Skeletal muscle satellite cell (primary cell): Measurements from ENCODE around the gene EML1.

Experiments
- H3K27me3 ChIP-seq: 2 replicates; pipeline ENCODE4 v1.7.0; 2013; ENCODE audit warnings: low read length; ENCODE audit not compliant: control insufficient read depth, insufficient read depth
- H3K36me3 ChIP-seq: 2 replicates; pipeline ENCODE4 v1.7.0; 2013; ENCODE audit warnings: mild to moderate bottlenecking, control low read depth, low read length; ENCODE audit not compliant: insufficient read depth
- H3K4me1 ChIP-seq: 2 replicates; pipeline ENCODE4 v1.7.0; 2013; ENCODE audit warnings: low read length; ENCODE audit not compliant: control insufficient read depth, insufficient read depth
- H3K4me2 ChIP-seq: 2 replicates; pipeline ENCODE4 v1.7.0; 2013; ENCODE audit warnings: mild to moderate bottlenecking, low read length
- H3K4me3 ChIP-seq: 2 replicates; pipeline ENCODE4 v1.7.0; 2013; ENCODE audit warnings: low read length
- H3K9ac ChIP-seq: 2 replicates; pipeline ENCODE4 v1.7.0; 2013; ENCODE audit warnings: mild to moderate bottlenecking, low read depth, low read length, moderate library complexity
- H3K9me3 ChIP-seq: replicated peaks from 2 replicates; pipeline ENCODE4 v1.7.0; 2013; ENCODE audit warnings: mild to moderate bottlenecking, control low read depth, low read length

The EML1 gene

DNA sequence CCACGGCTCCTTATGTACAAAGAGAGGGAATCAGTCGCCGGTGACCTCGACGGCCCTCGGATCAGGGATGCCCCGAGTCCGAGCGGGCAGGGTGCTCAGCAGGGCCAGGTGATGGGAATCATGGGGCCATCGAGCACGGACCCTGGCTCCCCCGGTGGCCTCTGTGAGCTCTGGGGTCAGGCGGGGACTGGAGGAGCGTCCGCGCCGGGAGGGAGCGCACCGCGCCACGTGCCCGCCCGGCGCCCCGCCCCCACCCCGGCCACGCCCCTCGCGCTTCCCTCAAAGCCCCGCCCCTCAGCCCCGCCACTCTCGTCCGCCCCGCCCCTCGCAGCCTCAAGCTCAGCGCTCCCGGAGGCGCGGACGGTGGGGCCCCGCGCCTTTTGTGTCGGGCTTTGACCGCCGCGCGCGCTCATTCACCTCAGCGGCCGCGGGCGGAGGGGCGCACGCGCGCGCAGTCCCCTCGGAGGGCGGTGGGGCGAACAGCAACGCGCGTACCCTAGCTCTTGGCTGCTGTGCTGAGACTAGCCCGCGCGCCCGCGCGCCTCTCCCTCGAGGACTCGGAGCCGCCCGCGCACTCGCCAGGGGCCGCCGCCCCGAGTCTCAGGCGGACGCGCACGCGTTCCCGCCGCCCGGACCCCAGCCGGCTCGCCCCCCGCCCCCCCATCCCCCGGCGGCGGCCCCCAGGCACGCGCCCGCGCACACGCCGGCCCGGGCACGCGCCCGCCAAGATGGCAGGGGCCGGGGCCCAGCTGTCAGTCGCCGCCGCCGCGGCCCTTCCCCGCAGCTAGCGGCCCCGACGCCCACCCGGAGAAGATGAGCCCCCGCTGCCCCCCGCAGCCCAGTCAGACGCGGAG lies 178.1 kb downstream of the EML1 start:
- no peaks in the 10 kb centered on the region for H3K36me3 ChIP-seq
- H3K9me3 ChIP-seq, result no peaks in the 10 kb centered on the region
- no peaks in the 10 kb centered on the region for H3K27me3 ChIP-seq
- H3K4me1 ChIP-seq, result peaks cover 28% of the 10 kb centered on the region
- peak overlapping the region; percentile 83 for H3K4me3 ChIP-seq
- peak overlapping the region; percentile 81 for H3K4me2 ChIP-seq
- peak overlapping the region; percentile 75 for H3K9ac ChIP-seq

DNA sequence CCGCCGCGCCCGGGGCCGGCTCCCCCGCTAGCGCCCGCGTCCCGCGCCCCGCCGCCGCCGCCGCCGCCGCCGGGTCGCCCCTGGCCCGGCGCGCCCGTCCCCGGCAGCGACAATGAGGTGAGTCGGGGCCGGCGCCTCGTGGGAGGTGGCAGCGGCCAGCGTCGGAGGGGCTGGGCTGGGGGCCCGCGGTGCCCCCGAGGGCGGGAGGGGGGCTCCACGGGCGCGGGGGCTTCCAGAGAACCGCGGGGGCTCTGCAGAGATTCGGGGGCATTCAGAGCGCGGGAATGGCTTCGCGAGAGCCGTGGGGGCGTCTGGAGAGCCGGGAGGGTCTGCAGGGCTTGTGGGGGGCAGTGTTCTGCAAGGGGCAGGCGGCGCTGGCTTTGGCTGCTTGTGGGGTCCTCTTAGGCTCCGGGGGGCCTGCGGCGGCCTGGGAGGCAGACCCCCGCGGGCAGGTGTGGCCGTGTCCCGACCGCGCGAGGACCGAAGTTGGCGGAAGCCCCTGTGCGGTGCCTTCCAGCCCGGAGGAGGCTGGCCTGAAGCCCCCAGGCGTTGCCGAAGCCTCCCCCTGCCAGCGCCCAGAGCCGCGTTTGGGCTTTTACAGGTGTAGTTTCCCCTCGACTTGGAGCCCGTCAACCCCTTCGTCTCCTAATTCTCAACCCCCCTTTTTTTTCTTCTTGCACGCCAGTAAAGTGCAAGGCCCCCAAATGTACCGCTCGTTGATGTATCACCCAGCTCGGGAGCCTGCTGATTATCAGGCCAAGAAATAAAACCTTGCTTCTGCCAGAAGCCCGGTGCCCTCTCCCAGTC lies 178.9 kb downstream of the EML1 start:
- H3K9ac ChIP-seq, result peak overlapping the region; percentile 75
- no peaks in the 10 kb centered on the region for H3K36me3 ChIP-seq
- H3K27me3 ChIP-seq, result no peaks in the 10 kb centered on the region
- peak overlapping the region; percentile 92 for H3K4me2 ChIP-seq
- H3K9me3 ChIP-seq, result no peaks in the 10 kb centered on the region
- peaks cover 28% of the 10 kb centered on the region for H3K4me1 ChIP-seq
- peak overlapping the region; percentile 83 for H3K4me3 ChIP-seq

DNA sequence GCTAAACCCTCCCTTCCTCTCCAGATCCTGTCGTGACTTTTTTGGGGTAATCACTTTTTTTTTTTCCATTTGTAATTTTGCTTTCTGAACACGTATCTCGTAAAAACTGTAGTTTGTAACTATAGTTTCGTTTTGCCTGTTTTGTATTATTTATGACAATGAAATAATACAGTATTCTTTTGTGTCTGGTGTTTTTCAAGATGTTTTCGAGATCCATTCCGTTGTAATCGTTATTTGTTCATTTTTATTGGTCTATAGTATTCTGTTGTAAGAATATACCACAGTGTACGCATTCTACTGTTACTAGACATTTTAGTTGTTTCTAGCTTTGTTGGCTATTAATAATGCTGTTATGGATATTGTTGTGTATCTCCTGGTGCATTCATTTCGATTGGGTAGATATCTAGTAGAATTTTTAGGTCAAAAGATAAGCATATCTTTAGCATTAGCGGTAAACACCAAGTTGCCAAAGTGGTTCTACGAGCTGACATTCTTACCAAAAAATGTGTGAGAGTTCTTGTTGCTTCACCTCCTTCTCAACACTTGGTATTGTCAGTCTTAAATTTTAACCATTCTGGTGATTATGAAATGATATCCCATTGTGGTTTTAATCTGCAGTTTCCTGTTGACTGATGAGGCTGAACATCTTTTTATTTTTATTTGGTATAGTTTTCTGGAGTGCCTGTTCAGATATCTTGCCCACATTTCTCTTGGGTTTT lies 179.7 kb downstream of the EML1 start:
- Histone ChIP-seq H3K9me3 (no peaks in the 10 kb centered on the region), H3K4me3 (peak overlapping the region; percentile 83), H3K36me3 (no peaks in the 10 kb centered on the region), H3K4me2 (peak overlapping the region; percentile 92), H3K9ac (peak overlapping the region; percentile 70), H3K27me3 (no peaks in the 10 kb centered on the region), H3K4me1 (peaks cover 26% of the 10 kb centered on the region)

DNA sequence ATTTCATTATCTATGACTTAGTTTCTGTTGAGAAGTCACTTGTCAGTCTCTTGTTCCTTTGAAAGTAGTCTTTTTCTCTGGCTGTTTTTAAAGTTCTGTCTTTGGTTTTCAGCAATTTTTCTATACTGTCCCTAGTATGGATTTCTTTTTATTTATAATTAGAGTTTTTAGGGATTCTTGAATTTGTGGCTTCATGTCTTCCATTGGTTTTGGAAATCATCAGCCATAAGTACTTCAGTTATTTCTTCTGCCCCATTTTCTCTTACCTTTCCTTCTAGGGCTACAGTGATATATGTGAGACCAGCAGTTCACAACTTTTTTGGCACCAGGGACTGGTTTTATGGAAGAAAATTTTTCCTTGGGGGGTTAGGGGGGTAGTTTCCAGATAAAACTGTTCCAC lies 182.0 kb downstream of the EML1 start:
- no peak overlapping the region for H3K9ac ChIP-seq
- H3K9me3 ChIP-seq, result no peaks in the 10 kb centered on the region
- H3K4me1 ChIP-seq, result peaks cover 8% of the 10 kb centered on the region
- H3K4me2 ChIP-seq, result no peak overlapping the region
- H3K36me3 ChIP-seq, result no peaks in the 10 kb centered on the region
- H3K27me3 ChIP-seq, result no peaks in the 10 kb centered on the region
- no peak overlapping the region for H3K4me3 ChIP-seq

DNA sequence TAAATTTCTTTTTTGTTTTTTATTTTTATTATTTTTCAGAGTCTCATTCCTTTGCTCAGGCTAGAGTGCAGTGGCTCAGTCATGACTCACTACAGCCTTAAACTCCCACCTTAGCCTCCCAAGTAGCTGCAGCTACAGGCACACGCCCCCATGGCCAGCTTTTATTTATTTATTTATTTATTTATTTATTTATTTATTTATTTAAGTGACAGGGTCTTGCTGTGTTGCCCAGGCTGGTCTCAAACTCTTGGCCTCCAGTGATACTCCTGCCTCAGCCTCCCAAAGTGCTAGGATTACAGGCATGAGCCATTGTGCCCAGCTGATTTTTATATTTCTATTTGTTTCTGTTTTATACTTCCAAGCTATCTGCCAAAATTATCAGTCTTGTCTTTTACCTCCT lies 182.8 kb downstream of the EML1 start:
- H3K4me2 ChIP-seq, result no peak overlapping the region
- H3K9ac ChIP-seq, result no peak overlapping the region

DNA sequence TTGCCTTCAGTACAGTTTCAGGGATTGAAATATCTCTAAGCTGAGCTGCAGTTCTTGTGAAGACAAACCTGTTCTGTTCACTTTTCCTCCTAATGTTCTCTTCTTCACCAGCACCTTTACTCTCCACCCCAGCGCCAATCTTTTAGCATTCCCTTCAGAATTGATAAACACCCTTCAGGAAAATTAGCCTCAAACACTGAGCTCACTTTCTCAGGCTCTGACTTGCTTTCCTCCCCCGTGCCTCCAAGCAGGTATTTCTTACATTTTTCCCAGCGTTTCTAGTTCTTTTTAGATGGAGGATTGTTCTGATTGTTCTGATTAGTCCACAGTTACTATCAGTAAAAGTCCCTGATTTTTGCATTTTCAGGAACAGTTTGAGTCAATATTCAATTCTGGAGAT lies 183.5 kb downstream of the EML1 start:
- Histone ChIP-seq H3K27me3 (no peaks in the 10 kb centered on the region), H3K4me3 (no peak overlapping the region), H3K4me1 (peaks cover 5% of the 10 kb centered on the region), H3K36me3 (no peaks in the 10 kb centered on the region), H3K9me3 (no peaks in the 10 kb centered on the region), H3K9ac (no peak overlapping the region), H3K4me2 (no peak overlapping the region)

More for the DNA sequence above, 182.8 kb downstream of the EML1 start:
- no peaks in the 10 kb centered on the region for H3K9me3 ChIP-seq
- no peaks in the 10 kb centered on the region for H3K27me3 ChIP-seq
- H3K4me3 ChIP-seq, result no peak overlapping the region
- H3K36me3 ChIP-seq, result no peaks in the 10 kb centered on the region
- peaks cover 6% of the 10 kb centered on the region for H3K4me1 ChIP-seq

DNA sequence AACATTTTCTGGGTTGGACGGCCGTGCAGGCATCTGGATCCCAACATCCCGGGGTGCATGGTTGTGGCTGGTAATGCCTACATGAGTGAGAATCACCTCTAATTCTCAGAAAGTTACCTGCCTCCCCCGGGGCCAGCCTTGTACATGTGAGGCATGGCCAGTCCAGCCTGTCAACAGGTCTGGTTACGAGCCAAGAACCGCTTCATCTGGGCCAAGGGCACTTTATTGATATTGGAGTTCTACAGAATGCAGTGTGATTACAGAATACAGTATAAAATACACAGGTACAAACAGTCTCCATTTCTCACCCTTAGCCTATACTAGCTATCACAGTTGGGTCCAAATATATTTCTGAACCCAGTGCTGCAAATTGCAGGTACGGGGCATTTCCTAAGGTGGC lies 187.1 kb downstream of the EML1 start:
- Histone ChIP-seq H3K27me3 (no peaks in the 10 kb centered on the region), H3K4me3 (no peak overlapping the region), H3K9ac (no peak overlapping the region), H3K36me3 (no peaks in the 10 kb centered on the region), H3K4me1 (peaks cover 5% of the 10 kb centered on the region), H3K4me2 (no peak overlapping the region), H3K9me3 (no peaks in the 10 kb centered on the region)

DNA sequence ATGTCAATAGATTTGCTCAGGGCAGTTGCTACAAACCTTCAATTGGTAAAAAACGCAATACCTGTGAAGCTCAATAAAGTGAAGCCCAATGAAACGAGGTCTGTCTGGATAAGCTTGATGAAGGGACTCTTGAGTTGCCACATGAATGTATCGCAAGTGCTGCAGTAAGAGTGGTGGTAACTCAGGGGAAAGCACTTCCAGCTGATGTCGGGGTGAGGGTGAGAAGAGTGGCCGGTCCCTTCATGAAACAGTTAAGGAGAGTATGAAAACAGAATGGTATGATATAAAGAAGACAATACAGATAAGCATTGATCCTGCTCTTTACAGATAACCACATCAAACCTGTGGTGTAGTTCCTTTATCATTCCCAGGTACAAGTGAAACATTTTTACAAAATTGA lies 188.6 kb downstream of the EML1 start:
- H3K4me2 ChIP-seq, result no peak overlapping the region
- H3K4me1 ChIP-seq, result peaks cover 5% of the 10 kb centered on the region
- H3K4me3 ChIP-seq, result no peak overlapping the region
- no peaks in the 10 kb centered on the region for H3K9me3 ChIP-seq
- no peaks in the 10 kb centered on the region for H3K36me3 ChIP-seq
- no peaks in the 10 kb centered on the region for H3K27me3 ChIP-seq
- no peak overlapping the region for H3K9ac ChIP-seq

DNA sequence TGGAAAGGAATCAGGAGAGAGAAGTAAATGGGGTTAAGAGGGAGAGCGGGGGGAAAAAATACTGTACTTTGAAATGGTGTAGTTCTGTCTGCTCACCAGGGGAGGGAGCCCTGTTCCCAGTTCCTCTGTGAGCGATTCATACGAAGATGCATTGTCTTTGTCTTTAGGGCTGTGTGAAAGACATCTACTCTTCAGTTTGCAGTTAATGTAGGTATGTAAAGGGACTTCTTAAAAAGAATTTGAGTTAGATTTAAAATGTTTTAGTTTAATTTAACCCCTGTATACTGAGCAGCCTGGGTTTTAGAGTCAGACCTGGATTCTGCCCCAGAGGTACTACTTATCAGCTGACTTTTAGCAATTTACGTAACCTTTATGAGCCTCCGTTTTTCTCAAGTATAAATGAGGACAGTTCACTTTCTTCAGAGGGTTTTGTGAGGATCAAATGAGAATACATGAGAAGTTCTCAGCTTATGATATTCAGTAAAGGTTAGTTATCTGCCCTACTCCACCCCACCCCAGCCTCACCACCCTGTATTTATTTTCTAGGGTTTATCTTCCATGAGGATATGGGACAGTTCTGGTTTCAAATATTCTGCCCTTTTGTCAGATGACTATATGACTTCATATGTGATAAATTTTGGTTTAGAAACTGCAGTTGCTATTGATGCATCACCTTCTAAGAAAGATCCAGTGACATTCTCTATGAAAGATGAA lies 189.5 kb downstream of the EML1 start:
- peaks cover 5% of the 10 kb centered on the region for H3K4me1 ChIP-seq
- no peaks in the 10 kb centered on the region for H3K36me3 ChIP-seq
- no peaks in the 10 kb centered on the region for H3K9me3 ChIP-seq
- no peak overlapping the region for H3K4me3 ChIP-seq
- H3K4me2 ChIP-seq, result no peak overlapping the region
- H3K9ac ChIP-seq, result no peak overlapping the region
- H3K27me3 ChIP-seq, result no peaks in the 10 kb centered on the region

DNA sequence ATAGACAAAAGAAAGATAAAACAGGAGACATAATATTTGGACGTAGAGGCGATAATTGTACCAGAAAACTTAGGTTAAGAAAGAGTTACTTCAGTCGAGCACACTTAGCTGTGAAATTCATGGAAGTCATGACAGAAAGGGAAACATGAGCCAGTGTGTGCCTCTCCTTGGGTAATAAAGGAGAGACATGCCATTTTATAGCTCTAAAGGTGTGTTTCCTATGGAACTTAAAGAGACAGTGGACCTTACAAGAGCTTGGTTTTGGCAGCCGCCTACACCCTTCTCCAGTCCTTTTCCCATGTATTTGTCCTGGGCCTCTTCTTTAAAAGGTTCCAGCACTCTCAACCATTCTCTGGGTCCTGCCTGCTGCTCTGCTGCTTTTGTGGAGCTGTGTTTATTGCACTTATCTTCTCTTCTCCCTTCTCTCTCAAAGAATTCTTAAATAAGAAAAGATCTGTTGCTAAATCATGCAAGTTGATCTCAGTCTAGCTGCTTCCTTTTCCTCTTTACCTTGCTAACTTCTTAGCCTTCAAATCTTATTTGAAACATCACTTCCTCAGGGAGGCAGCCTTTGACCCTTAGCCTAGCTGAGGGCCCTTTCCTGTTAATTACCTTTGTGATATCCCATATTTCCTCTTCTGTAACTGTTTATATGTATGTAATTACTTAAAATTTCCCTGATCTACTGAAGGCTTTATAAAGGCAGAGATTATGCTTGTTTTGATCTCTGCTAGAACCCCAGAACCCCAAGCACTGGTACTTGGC lies 190.2 kb downstream of the EML1 start:
- Histone ChIP-seq H3K9me3 (no peaks in the 10 kb centered on the region), H3K4me2 (no peak overlapping the region), H3K9ac (no peak overlapping the region), H3K36me3 (no peaks in the 10 kb centered on the region), H3K4me1 (peaks cover 5% of the 10 kb centered on the region), H3K4me3 (no peak overlapping the region), H3K27me3 (no peaks in the 10 kb centered on the region)
